Measurements from ENCODE around the gene CRYBB3.

Gene CRYBB3

GRCh38 chr22:25182131-25183110 lies 17.2 kb upstream of the CRYBB3 start:
- peaks cover 15 to 22% (median 20%) of the 10 kb centered on the region in 11 experiments for H3K9me3 ChIP-seq (replicated peaks in 1 of 11)

DNA sequence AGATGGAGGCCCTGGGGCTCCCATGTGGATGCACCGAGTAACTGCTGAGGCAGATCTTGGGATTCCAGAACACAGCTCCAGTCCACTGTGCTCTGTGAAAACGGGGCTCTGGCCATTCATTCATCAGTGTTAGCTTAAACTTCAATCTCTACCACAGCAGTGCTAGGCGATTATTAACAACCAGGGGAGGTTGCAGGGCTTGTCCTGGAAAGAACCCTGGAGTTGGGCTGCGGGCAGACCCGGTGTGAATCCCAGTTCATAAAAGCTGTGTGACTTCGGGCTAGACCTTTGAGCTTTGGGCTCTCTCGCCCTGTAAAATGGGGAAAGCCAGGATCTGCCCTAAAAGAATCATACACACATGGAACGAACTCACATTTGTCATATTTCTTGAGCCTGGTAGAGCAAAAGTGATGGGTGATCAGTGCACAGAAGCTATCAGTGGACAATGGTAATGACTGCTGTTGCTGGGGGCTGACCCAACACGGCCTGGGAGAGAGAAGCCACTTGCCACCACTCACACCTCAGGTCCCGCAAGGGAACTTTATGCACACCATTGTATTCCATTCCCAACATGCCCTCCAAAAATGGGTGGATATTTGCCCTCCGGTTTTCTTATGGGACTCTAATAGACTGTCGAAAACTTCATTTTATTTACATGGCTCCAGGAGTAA lies 15.6 kb upstream of the CRYBB3 start:
- H3K4me2 ChIP-seq: no peak overlapping the region
- H3K27ac ChIP-seq: no peak overlapping the region

More at GRCh38 chr22:25182131-25183110, 17.2 kb upstream of the CRYBB3 start:
- Histone ChIP-seq H3K9ac (no peak overlapping the region), H3K4me2 (peak overlapping the region in 10 of 11 experiments; percentile 2 to 60 (median 32); a peak in 15 of 22 replicates), H3K27me3 (peaks cover 0 to 12% (median 4%) of the 10 kb centered on the region in 11 experiments; a peak in 9 of 22 replicates), H3K4me3 (no peak overlapping the region), H4K20me1 (peaks cover 0 to 7% (median 0%) of the 10 kb centered on the region in 11 experiments; a peak in 2 of 22 replicates), H3K4me1 (peaks cover 19 to 31% (median 25%) of the 10 kb centered on the region in 10 experiments; a peak in 19 of 20 replicates), H3K27ac (no peak overlapping the region; a peak in 1 of 22 replicates), H3K36me3 (no peaks in the 10 kb centered on the region; a peak in 1 of 22 replicates)
- TF ChIP-seq Cebpa-rat (IDR thresholded peaks at IDR 0.05): peak in 2 of 11 experiments; percentile 9 to 20; a peak in 1 of 22 replicates

GRCh38 chr22:25186140-25186539 lies 13.5 kb upstream of the CRYBB3 start:
- peaks cover 0 to 2% (median 0%) of the 10 kb centered on the region in 11 experiments; a peak in 3 of 22 replicates for H3K9me3 ChIP-seq (replicated peaks in 1 of 11)
- H3K9ac ChIP-seq: no peak overlapping the region
- no peaks in the 10 kb centered on the region for H3K36me3 ChIP-seq
- no peak overlapping the region for H3K4me3 ChIP-seq
- H3K4me2 ChIP-seq: no peak overlapping the region
- H3K4me1 ChIP-seq: peaks cover 5 to 10% (median 8%) of the 10 kb centered on the region in 10 experiments; a peak in 15 of 20 replicates
- H4K20me1 ChIP-seq: no peaks in the 10 kb centered on the region
- no peak overlapping the region for H3K27ac ChIP-seq
- H3K27me3 ChIP-seq: no peaks in the 10 kb centered on the region
- TF ChIP-seq Cebpa-rat (IDR thresholded peaks at IDR 0.05): no peak

More for the DNA sequence above, 15.6 kb upstream of the CRYBB3 start:
- H3K4me3 ChIP-seq: no peak overlapping the region
- H3K4me1 ChIP-seq: peaks cover 5 to 15% (median 12%) of the 10 kb centered on the region in 10 experiments; a peak in 16 of 20 replicates
- TF ChIP-seq Cebpa-rat (IDR thresholded peaks at IDR 0.05): no peak
- H4K20me1 ChIP-seq: no peaks in the 10 kb centered on the region
- H3K27me3 ChIP-seq: peaks cover 0 to 11% (median 4%) of the 10 kb centered on the region in 11 experiments; a peak in 9 of 22 replicates
- no peaks in the 10 kb centered on the region; a peak in 1 of 22 replicates for H3K36me3 ChIP-seq
- H3K9me3 ChIP-seq (replicated peaks in 1 of 11): peaks cover 15 to 22% (median 20%) of the 10 kb centered on the region in 11 experiments
- H3K9ac ChIP-seq: no peak overlapping the region

- Histone ChIP-seq H3K36me3 (no peaks in the 10 kb centered on the region), H3K9ac (no peak overlapping the region), H3K27me3 (no peaks in the 10 kb centered on the region), H3K4me1 (peaks cover 3 to 10% (median 7%) of the 10 kb centered on the region in 10 experiments; a peak in 15 of 20 replicates), H3K27ac (no peak overlapping the region), H3K4me2 (no peak overlapping the region), H3K9me3 (replicated peaks in 1 of 11) (no peaks in the 10 kb centered on the region), H4K20me1 (no peaks in the 10 kb centered on the region), H3K4me3 (no peak overlapping the region)
- TF ChIP-seq Cebpa-rat (IDR thresholded peaks at IDR 0.05): no peak
Observed at GRCh38 chr22:25187469-25187868, 12.2 kb upstream of the CRYBB3 start.

- Histone ChIP-seq H3K36me3 (no peaks in the 10 kb centered on the region), H3K4me3 (no peak overlapping the region), H3K4me1 (no peaks in the 10 kb centered on the region), H3K27ac (no peak overlapping the region), H3K27me3 (no peaks in the 10 kb centered on the region), H3K9ac (no peak overlapping the region), H4K20me1 (peaks cover 0 to 6% (median 0%) of the 10 kb centered on the region in 11 experiments; a peak in 3 of 22 replicates), H3K9me3 (replicated peaks in 1 of 11) (no peaks in the 10 kb centered on the region), H3K4me2 (no peak overlapping the region)
- TF ChIP-seq Cebpa-rat (IDR thresholded peaks at IDR 0.05): no peak
Observed at GRCh38 chr22:25192406-25192805, 7.3 kb upstream of the CRYBB3 start.

GRCh38 chr22:25193130-25193529 lies 6.5 kb upstream of the CRYBB3 start:
- Histone ChIP-seq H3K4me1 (no peaks in the 10 kb centered on the region), H3K4me2 (no peak overlapping the region), H3K4me3 (no peak overlapping the region), H3K27me3 (no peaks in the 10 kb centered on the region), H3K9me3 (replicated peaks in 1 of 11) (no peaks in the 10 kb centered on the region), H3K27ac (no peak overlapping the region), H3K36me3 (no peaks in the 10 kb centered on the region), H3K9ac (no peak overlapping the region), H4K20me1 (peaks cover 0 to 8% (median 0%) of the 10 kb centered on the region in 11 experiments; a peak in 3 of 22 replicates)
- no peak for TF ChIP-seq Cebpa-rat (IDR thresholded peaks at IDR 0.05)

DNA sequence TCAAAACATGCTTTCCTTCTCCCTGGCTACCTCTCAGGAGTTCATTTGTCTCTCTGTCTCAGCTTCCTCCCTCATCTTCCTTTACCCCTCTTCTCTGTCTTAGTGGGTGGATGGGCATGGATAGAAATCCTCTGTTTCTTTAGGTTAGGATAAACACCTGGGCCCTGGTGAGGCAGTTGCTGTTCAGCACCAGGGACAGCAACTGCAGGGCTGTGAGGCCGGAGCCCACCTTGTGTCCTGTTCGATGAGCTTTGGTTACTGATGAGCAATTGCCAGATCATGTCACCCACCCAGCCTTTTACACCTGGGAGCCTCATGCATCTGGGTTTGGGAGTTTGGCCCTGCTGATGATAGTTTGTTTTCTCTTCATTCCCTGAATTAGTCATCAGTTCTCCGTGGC lies 6.1 kb upstream of the CRYBB3 start:
- H3K27me3 ChIP-seq: no peaks in the 10 kb centered on the region
- no peaks in the 10 kb centered on the region for H3K9me3 ChIP-seq (replicated peaks in 1 of 11)
- no peak for TF ChIP-seq Cebpa-rat (IDR thresholded peaks at IDR 0.05)
- H4K20me1 ChIP-seq: peaks cover 0 to 8% (median 0%) of the 10 kb centered on the region in 11 experiments; a peak in 3 of 22 replicates
- H3K27ac ChIP-seq: no peak overlapping the region
- H3K9ac ChIP-seq: no peak overlapping the region
- no peak overlapping the region for H3K4me2 ChIP-seq
- H3K4me3 ChIP-seq: no peak overlapping the region
- H3K4me1 ChIP-seq: no peaks in the 10 kb centered on the region
- no peaks in the 10 kb centered on the region for H3K36me3 ChIP-seq

- TF ChIP-seq Cebpa-rat (IDR thresholded peaks at IDR 0.05): no peak
- H3K27ac ChIP-seq: no peak overlapping the region
- peaks cover 7 to 24% (median 22%) of the 10 kb centered on the region in 10 experiments; a peak in 18 of 20 replicates for H3K4me1 ChIP-seq
- H3K9ac ChIP-seq: no peak overlapping the region
- H3K4me2 ChIP-seq: no peak overlapping the region
- no peak overlapping the region for H3K4me3 ChIP-seq
- H3K27me3 ChIP-seq: no peaks in the 10 kb centered on the region
- no peaks in the 10 kb centered on the region for H3K9me3 ChIP-seq (replicated peaks in 1 of 11)
- H4K20me1 ChIP-seq: peaks cover 0 to 18% (median 8%) of the 10 kb centered on the region in 11 experiments; a peak in 8 of 22 replicates
- no peaks in the 10 kb centered on the region for H3K36me3 ChIP-seq
Observed at GRCh38 chr22:25196326-25196725, 3.3 kb upstream of the CRYBB3 start.

DNA sequence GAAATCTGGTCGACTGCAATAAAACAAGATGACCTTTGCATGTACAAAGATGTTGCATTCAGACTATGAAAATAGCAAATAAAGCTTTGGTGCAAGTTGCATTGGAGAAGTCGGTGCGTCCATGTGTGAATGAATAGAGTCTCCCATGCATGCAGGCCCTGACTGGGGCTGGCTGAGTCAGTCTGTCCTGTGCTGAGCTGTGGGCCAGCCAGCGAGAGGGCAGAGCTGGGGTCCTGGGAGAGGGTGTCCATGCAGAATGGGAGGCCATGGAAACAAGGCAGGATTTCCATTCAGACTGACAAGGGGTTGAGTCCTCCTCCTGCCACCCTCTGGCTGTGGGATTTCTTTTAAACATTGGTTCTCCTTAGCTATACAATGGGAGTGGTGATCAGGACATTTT lies 2.3 kb upstream of the CRYBB3 start:
- no peak overlapping the region for H3K9ac ChIP-seq

More for the DNA sequence above, 2.3 kb upstream of the CRYBB3 start:
- Histone ChIP-seq H3K4me2 (no peak overlapping the region), H3K4me1 (peaks cover 7 to 34% (median 28%) of the 10 kb centered on the region in 10 experiments; a peak in 18 of 20 replicates), H3K27me3 (no peaks in the 10 kb centered on the region), H3K4me3 (no peak overlapping the region), H3K9me3 (replicated peaks in 1 of 11) (no peaks in the 10 kb centered on the region), H4K20me1 (peaks cover 0 to 18% (median 8%) of the 10 kb centered on the region in 11 experiments; a peak in 8 of 22 replicates), H3K36me3 (no peaks in the 10 kb centered on the region), H3K27ac (no peak overlapping the region)
- no peak for TF ChIP-seq Cebpa-rat (IDR thresholded peaks at IDR 0.05)
